ENCODE data around the gene CABP2. TPM values are rescaled to one million over a fixed set of nuclear protein-coding genes. Genes with fewer than 3 reads are reported as not detected.

Gene CABP2
- total RNA-seq, 1 experiment from 2014 or later: not detected

DNA sequence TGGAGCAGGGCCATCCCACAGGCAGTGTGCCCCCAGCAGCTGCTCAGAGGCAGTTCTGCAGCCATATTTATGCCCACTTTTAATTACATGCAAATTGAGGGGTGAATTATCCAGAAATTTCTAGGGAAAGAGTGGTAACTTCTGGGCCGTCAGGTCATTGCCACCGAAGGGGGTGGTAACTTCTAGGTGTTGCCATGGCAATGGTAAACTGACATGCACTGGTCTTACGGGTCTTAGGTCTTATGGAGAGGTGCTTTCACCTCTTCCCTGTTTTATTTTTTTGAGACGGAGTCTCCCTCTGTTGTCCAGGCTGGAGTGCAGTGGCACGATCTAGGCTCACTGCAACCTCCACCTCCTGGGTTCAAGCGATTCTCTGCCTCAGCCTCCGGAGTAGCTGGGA is 50.4 kb downstream of the CABP2 start:
- CTCF ChIA-PET: no interaction called here
- Histone ChIP-seq H3K4me3 (ENCODE audit: low read length) (no peak overlapping the region), H4K20me1 (ENCODE audit: low read length) (no peaks in the 10 kb centered on the region), H3F3A (ENCODE audit: low read length, unreplicated experiment) (no peaks in the 10 kb centered on the region), H3K4me1 (ENCODE audit: insufficient read depth, low read length) (peaks cover 9% of the 10 kb centered on the region), H3K9me2 (replicated peaks; ENCODE audit: low read length) (no peaks in the 10 kb centered on the region), H3K9me3 (ENCODE audit: low read length) (no peaks in the 10 kb centered on the region), H3K79me2 (ENCODE audit: low read length) (peaks cover 8% of the 10 kb centered on the region), H3K4me2 (ENCODE audit: low read length) (no peak overlapping the region), H3K9ac (ENCODE audit: low read length) (no peak overlapping the region), H3K27ac (ENCODE audit: low read length) (no peak overlapping the region), H2AFZ (ENCODE audit: low read length) (no peak overlapping the region), H3K36me3 (ENCODE audit: low read depth, low read length) (no peaks in the 10 kb centered on the region), H3K27me3 (ENCODE audit: low read length) (no peaks in the 10 kb centered on the region)
- no peak for ATAC-seq
- DNase-seq: no peak
- POLR2A ChIA-PET (ENCODE audit: unreplicated experiment): no interaction called here
- intact Hi-C loops (cut with micrococcal nuclease): no loop called here
- TF ChIP-seq EZH2phosphoT487 (IDR thresholded peaks at IDR 0.05; ENCODE audit: borderline replicate concordance, low read length) (no peak), EZH2 (IDR thresholded peaks at IDR 0.05; ENCODE audit: low read length, unreplicated experiment) (no peak)
- TF ChIP-seq, protein P1, sequence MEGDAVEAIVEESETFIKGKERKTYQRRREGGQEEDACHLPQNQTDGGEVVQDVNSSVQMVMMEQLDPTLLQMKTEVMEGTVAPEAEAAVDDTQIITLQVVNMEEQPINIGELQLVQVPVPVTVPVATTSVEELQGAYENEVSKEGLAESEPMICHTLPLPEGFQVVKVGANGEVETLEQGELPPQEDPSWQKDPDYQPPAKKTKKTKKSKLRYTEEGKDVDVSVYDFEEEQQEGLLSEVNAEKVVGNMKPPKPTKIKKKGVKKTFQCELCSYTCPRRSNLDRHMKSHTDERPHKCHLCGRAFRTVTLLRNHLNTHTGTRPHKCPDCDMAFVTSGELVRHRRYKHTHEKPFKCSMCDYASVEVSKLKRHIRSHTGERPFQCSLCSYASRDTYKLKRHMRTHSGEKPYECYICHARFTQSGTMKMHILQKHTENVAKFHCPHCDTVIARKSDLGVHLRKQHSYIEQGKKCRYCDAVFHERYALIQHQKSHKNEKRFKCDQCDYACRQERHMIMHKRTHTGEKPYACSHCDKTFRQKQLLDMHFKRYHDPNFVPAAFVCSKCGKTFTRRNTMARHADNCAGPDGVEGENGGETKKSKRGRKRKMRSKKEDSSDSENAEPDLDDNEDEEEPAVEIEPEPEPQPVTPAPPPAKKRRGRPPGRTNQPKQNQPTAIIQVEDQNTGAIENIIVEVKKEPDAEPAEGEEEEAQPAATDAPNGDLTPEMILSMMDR (conservative IDR thresholded peaks at IDR 0.05; ENCODE audit: low read depth, low read length): no peak
- no TSS peak for BruUV-seq (replicated peaks)

DNA sequence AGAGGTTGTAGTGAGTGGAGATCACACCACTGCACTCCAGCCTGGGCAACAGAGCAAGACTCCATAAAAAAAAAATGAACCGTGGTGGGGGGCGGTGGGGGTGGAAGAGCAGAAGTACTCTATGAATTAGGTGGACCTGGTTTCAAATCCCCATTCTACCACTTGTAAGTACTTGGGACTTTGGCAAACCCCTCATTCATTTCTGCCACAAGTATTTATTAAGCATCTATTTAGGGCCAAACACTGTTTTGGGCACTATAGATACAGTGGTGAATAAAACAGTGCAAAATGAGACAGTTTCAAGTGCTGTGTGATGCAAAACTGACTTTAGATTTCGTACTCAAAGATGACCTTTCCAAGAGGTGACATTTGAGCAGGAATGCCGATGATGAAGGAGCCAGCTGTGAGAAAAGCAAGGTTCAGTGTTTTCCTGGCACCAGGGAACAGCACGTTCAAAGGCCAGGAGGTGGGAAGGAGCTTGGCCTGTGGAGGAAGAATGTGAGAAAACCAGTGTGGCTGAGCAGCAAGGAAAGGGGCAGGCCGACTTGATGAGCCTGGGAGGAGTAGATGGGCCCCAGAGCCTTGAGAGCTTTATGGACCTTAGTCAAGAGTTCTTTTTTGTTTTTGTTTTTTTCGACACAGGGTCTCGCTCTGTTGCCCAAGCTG is 52.8 kb downstream of the CABP2 start:
- Histone ChIP-seq H3K4me2 (ENCODE audit: low read length) (no peak overlapping the region), H3K36me3 (ENCODE audit: low read depth, low read length) (no peaks in the 10 kb centered on the region), H3F3A (ENCODE audit: low read length, unreplicated experiment) (peaks cover 4% of the 10 kb centered on the region), H3K9me2 (replicated peaks; ENCODE audit: low read length) (no peaks in the 10 kb centered on the region), H3K27me3 (ENCODE audit: low read length) (no peaks in the 10 kb centered on the region), H3K79me2 (ENCODE audit: low read length) (peaks cover 24% of the 10 kb centered on the region), H3K4me1 (ENCODE audit: insufficient read depth, low read length) (peaks cover 20% of the 10 kb centered on the region), H3K27ac (ENCODE audit: low read length) (no peak overlapping the region), H3K9me3 (ENCODE audit: low read length) (no peaks in the 10 kb centered on the region), H2AFZ (ENCODE audit: low read length) (no peak overlapping the region), H3K9ac (ENCODE audit: low read length) (no peak overlapping the region), H3K4me3 (ENCODE audit: low read length) (no peak overlapping the region), H4K20me1 (ENCODE audit: low read length) (no peaks in the 10 kb centered on the region)
- CTCF ChIA-PET: no interaction called here
- ATAC-seq (no peak), DNase-seq (no peak)
- BruUV-seq (replicated peaks): no TSS peak
- no peak for TF ChIP-seq EZH2phosphoT487 (IDR thresholded peaks at IDR 0.05; ENCODE audit: borderline replicate concordance, low read length)
- TF ChIP-seq, protein P1 (conservative IDR thresholded peaks at IDR 0.05; ENCODE audit: low read depth, low read length): no peak
- TF ChIP-seq EZH2 (IDR thresholded peaks at IDR 0.05; ENCODE audit: low read length, unreplicated experiment): no peak
- POLR2A ChIA-PET (ENCODE audit: unreplicated experiment): no interaction called here
- intact Hi-C loops (cut with micrococcal nuclease): no loop called here

DNA sequence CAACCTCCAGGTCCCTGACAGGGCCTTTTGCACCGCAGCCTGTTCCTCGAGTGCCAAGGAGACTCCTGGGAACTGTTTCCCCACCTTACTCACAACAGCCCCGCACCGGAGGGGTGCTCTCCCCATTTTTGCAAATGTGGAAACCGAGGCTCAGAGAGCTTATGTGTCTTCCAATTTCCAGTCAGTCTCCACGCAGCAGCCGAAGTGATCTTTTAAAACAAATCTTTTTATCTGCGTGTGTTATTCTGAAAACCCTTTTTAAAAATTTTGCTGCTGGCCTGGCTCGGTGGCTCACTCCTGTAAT is 53.8 kb downstream of the CABP2 start:
- Histone ChIP-seq H4K20me1 (ENCODE audit: low read length) (no peaks in the 10 kb centered on the region), H3K36me3 (ENCODE audit: low read depth, low read length) (no peaks in the 10 kb centered on the region), H3K27me3 (ENCODE audit: low read length) (no peaks in the 10 kb centered on the region), H3F3A (ENCODE audit: low read length, unreplicated experiment) (peaks cover 4% of the 10 kb centered on the region), H3K4me1 (ENCODE audit: insufficient read depth, low read length) (peaks cover 28% of the 10 kb centered on the region), H3K9me3 (ENCODE audit: low read length) (no peaks in the 10 kb centered on the region), H3K9ac (ENCODE audit: low read length) (peak overlapping the region; percentile 67), H3K4me3 (ENCODE audit: low read length) (peak overlapping the region; percentile 85), H3K9me2 (replicated peaks; ENCODE audit: low read length) (no peaks in the 10 kb centered on the region), H2AFZ (ENCODE audit: low read length) (peak overlapping the region; percentile 83), H3K4me2 (ENCODE audit: low read length) (peak overlapping the region; percentile 86), H3K27ac (ENCODE audit: low read length) (no peak overlapping the region; the same call in 1 of the 2 replicates), H3K79me2 (ENCODE audit: low read length) (peaks cover 24% of the 10 kb centered on the region)
- DNase-seq (no peak), ATAC-seq (no peak)
- TF ChIP-seq EZH2 (IDR thresholded peaks at IDR 0.05; ENCODE audit: low read length, unreplicated experiment): no peak
- TF ChIP-seq, protein P1 (conservative IDR thresholded peaks at IDR 0.05; ENCODE audit: low read depth, low read length): 0 out of 2 replicates have a peak, but pooled peaks have one; percentile 9
- CTCF ChIA-PET: interaction anchor here (2.0 kb wide), 1 partner anchor 68 kb away, joined by 15 read pairs; the partner anchor contains the start of gene PPP1CA
- TSS peak; percentile 59 for BruUV-seq (replicated peaks)
- intact Hi-C loops (cut with micrococcal nuclease): loop anchor here (1.0 to 5.0 kb wide), 2 partner anchors 39 to 42 kb away; partner anchors contain the start of genes CDK2AP2 and RPS6KB2
- POLR2A ChIA-PET (ENCODE audit: unreplicated experiment): no interaction called here

All from PC-3 (cell line).